GM21825 (cell line): ENCODE data around the gene RCBTB2.

Experiments used
- ATAC-seq: cut with Tn5 transposase; IDR thresholded peaks from one replicate; pipeline ENCODE4 v1.9.1; 2021; ENCODE audit warnings: mild to moderate bottlenecking, moderate library complexity; ENCODE audit not compliant: unreplicated experiment

The RCBTB2 gene

DNA sequence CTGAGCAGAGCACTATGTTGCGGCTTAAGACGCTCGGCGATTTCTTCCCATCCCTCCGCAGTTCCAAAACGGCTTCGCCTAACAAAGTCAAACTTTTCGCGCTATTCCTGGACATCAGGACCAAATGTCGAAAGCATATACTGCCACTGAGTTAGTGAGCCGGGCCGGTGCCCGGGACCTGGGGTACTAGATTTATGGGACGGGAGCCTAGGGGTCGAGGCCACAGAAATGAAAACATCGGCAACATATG lies 699 bp downstream of the RCBTB2 start:
- ATAC-seq: peak; percentile 7

DNA sequence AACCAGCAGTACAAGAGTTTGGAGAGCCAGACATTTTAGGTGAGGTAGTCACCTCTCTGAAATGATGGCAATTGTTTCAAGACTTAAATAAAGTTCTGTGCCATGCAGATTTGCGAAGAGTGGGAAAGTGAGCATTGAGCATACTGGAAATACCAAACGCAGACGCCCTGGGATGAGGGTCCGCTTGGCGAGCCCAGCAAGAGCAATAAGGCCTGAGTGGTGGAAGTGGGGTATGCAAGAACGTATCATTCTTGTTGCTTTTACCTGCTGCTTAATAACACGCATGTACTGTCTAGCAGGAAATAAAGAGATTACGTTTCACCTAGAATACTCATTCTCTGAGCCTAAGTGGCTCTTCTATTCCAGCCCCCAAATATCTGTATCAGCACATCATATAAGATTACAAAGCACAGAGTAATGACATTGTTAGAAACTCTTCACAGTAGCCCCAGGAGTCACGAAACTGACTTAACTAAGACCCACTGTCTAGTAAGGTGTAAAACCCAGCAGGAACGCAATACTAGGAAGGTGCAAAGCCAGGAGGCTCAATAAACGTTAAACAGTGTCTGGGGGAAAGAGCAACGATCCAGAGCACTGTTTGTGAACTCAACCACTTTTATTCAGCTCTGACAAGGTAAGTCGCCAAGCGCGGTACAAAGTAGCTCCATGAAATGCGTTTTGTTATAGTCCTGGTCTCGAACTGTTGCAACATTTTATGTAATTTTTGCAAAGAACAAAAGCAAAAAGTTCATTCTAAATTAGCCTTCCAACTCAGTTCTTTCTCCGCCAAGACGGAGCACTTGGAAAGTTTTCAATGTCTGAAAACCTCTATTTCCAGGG lies 1.2 kb downstream of the RCBTB2 start:
- ATAC-seq: no peak

DNA sequence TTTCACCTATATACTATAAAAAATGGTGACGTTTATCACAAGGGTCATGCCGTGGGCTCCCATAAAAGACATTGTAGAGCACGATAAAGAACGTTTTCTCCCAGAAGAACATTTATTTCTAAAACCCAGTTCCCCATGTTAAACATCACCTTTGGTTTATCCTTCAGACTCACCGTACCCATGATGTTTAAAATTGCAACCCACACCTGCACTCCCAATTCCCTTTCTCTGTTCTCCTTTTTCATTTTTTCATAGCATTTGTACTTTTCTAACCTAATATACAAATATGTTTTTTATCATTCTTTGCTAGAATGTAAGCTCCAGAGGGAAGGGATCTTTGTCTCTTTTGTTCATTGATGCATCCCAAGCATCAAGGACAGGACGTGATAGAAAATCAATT lies 2.0 kb downstream of the RCBTB2 start:
- ATAC-seq: no peak

DNA sequence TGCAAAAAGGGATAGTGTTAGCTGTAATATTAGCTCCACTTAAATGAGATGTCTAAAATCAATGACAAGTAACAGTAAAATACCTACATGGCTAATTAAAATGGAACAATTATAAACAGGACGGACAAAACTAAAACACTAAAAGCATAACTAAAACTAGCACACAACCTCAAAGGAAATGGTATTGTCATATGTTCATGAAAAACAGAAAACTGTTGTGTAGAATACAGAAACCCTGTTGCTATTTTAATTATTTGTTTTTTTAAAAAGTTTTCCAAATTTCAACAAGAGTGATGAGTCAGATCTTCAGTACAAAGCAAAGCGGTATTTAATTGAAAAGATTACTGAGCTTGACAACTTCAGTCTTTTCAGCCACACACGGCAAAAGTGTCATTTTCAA lies 4.2 kb downstream of the RCBTB2 start:
- ATAC-seq: no peak

DNA sequence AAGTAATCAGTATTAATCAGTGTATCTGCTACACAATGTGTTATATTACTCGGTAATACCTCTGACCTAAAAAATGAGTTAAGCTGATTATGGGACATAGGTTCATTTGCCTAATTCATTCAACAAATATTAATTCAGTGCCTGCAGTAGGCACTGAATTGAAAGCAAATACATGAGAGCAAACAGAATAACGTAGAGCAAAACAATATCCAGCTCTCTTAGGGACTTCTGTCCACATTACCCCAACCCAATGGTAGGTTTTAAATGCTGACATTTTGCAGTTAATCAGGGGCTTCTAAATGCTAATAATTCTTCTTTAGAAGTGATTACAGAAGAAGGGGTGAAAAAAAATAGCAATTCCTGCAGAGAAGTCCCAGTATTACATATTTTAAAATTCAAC lies 4.9 kb downstream of the RCBTB2 start:
- ATAC-seq: no peak

DNA sequence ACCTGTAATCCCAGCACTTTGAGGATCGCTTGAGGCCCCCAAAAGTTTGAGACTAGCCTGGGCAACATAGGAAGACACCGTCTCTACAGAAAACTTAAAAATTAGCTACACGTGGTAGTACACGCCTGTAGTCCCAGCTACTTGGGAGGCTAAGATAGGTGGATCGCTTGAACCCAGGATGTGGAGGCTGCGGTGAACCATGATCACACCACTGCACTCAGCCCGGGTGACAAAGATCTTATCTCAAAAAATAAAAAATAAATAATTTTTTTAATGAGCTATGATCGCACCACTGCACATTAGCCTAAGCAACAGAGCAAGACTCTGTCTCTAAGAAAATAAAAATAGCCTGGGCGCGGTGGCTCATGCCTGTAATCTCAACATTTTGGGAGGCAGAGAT lies 6.6 kb downstream of the RCBTB2 start:
- no peak for ATAC-seq

DNA sequence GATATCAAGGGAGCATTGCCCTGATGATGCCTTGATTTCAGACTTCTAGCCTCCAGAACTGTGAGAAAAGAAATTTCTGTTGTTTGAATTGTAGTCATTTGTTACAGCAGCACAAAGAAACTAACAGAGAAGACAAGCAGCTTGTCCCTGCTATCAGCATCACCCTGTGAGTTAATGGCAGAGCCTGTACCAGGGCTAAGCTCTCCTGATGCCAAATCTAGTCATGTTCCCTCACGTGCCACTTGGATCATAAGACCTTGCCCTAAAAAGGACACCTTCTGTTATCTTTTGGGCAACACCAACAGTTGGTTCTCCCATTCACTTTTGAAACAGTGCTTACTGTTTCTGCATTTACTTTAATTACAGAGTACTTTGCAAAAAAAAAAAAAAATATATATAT lies 14.8 kb downstream of the RCBTB2 start:
- no peak for ATAC-seq

DNA sequence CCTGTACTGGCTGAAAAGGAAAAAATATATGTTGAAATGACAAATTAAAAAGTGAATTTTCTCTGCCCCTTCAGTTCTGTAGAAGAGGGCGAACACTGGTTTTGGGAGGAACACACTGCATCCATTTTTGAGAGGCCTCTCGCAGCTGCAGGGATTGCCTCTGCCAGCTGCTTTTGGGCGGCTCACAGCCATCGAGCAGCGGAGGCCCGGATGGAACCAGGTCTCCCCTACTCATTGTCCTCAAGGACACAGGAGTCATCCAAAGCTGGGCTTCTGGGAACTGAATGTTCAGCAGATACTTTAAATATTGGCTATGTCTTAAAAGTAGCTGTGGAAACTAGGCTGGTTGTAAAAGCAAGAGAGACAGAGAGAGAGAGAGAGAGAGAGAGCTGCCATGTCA lies 17.1 kb downstream of the RCBTB2 start:
- no peak for ATAC-seq

DNA sequence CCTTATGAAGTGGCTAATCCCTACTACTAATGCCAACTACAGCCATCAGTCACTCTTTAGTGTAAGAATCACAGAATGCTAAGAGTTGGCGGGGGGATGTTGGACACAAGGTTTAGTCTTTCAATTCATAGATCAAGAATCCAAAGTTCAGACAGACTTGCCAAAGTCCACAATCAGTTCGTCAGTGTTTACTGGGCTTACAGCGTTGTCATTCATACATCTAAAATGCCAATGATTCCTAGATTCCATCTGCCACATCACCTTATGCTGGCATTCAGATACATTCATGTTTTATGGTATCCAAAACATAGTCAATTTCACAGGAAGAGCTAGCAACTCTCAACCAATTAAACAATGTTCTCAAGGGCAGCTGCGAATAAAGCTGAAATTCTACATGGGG lies 18.1 kb downstream of the RCBTB2 start:
- ATAC-seq: no peak

DNA sequence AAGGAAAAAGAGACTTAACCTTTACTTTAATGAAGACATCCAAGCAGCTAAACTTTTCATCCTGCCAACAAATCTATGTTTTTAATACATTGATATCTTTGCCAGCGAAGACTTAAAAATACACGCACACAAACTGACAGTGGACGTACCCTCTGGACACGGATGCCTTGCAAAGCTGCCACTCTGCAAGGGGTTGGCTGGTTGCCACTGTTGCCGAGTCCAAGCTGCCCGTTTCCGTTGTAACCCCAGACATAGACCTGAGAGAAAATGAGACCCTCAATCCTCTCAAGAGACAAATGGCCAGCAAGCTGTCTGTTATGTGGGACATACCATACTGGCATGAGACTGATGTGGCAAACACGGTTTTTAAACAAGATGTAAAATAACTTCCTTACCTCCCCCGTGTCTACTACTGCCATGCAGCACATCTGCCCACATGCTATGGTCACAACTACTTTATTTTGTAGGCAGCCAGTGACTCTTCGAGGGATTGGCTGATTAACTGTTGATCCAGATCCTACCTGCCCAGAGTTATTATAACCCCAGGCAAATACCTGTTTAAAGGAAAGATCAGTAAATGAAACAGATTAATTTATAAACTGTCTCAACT lies 21.2 kb downstream of the RCBTB2 start:
- ATAC-seq: no peak

DNA sequence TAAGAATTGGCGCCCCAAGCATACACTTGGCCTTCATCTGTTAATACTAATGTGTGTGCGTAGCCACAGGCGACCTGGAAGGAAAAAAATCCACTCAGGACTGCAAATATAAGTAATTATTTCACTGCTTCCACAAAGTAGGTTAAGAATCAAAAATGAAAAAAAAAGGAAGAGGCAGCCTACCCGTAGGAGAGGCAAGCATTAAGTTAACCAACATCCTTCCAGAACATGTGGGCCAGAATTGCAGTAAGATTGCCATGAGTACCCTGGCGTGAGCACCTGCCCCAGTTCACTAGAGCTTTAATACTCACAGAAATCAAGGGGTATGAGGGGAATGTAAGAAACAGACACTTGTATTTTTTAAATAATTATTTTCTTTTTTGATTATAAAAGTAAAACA lies 22.2 kb downstream of the RCBTB2 start:
- ATAC-seq: no peak

DNA sequence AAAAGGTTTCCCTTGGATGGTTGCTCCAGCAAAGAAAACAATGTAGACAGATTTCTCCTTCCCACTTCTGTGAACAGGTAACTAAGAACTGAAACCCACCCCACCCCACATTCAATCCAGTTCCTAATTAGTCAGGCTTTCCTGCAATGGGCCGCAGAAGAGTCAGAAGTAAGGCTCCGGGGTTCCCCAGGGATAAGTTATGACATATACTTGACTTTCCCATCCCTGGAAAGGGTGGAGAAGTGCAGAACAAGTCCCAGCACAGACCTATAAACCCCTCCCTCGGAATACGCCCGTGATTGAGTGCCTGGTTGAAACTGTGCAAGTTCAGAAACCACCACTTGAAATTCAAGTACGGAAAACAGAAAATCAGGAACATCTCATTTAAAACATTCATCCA lies 24.9 kb downstream of the RCBTB2 start:
- ATAC-seq: no peak

DNA sequence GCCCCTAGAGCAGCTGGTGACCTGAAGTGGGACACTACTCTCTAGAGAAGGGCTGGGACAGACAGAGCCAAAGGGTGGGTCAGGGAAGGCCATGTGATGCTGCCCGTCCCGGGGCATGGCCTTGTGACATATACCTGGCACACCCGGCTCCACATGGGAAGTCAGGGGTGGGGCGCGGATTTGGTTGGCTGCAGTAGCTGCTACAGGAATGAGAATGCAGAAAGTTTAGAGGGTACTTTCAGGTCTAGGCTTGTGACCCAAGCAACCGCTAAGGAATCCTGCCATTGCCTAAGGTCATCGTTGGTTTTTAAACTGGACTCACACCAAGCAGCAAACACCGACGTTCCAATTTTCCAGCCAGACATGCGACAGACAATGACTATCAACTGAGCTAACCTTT lies 25.9 kb downstream of the RCBTB2 start:
- no peak for ATAC-seq

DNA sequence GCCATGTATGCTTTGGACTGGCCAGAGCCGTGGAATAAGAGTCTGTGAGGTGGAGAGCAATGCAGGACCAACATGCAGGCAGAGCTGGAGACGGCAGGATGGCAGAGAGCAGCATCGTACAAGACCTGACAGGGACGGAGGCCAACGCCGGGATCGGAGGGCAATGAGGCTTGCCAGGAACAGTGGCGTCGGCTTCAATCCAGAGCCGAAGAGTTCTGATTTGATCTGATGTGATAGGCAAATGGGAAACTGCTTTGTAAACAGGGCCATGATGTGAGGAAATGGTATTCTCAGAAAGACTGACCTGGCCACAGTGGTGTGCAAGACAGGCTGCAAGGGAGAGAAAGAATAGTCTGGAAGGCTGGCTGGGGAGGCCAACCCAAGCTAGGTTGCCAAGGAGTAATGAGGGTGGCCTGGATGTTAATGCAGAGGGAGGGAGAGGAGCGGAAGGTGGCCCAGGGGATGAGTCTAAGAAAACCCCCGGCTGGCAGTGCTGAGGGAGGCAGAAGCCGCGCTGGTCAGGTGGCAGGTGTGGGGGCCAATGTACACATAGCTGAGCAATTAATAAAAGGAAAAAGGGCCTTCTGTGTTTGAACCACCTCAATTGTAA lies 26.7 kb downstream of the RCBTB2 start:
- ATAC-seq: peak; percentile 16

DNA sequence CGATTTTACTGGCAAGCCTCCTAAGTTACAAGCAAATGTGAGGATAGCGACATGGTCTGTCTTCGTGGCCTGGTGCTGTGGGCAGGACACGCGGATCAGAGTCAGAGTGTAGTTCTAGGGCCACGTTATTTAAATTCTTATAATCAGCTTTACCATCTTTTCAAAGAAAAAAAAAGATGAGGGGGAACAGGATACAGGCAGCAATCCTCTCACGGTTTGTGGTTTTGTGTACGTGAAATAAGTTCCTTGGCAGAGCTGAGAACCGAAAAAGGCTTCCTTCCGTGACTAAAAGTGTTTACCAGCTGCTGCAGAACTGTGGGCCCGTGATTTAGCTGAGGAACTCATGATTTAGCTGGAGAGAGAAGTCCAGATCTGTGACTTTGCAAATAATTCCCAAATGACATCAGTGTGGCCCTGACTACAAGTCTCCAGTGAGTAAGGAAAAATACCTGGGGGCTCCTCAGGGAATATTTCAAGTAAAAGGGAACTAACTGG lies 27.2 kb downstream of the RCBTB2 start:
- ATAC-seq: peak; percentile 70

DNA sequence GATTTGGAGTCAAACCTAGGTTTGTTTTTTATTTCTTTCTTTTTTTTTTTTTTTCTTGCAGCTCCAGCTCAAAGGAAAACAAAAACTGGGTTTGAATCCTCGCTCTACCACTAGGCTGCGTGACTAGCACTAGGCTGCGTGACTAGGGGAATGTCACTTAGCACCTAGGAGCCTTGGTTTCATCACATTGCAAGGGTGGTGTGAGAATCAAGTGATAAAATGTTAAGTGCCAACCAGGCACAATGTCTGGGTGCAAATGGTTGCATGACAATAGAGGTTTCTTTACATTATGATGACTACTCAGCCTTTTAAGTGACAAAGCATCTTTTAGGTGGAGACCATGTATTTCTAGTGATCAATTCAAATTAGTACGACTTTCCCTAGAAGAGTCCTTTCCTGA lies 27.9 kb downstream of the RCBTB2 start:
- ATAC-seq: no peak

DNA sequence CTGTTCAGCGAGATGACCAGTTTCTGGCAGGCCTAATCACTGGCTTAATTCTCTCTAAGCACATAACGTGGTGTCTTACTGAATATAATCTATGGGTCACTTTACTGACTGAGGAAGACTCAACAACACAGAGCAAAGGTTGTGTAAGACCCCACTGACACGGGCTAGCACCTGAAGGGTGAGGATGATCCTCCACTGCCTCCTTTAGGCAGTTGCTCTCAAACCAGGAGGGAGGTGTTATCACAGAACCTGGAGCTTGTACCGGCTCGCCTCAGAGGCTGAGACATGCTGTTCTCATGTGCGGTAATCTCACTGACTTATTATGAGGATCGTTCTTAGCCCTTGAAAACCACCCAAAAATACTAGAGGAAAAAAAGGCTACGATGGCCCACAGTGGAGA lies 28.3 kb downstream of the RCBTB2 start:
- ATAC-seq: no peak

DNA sequence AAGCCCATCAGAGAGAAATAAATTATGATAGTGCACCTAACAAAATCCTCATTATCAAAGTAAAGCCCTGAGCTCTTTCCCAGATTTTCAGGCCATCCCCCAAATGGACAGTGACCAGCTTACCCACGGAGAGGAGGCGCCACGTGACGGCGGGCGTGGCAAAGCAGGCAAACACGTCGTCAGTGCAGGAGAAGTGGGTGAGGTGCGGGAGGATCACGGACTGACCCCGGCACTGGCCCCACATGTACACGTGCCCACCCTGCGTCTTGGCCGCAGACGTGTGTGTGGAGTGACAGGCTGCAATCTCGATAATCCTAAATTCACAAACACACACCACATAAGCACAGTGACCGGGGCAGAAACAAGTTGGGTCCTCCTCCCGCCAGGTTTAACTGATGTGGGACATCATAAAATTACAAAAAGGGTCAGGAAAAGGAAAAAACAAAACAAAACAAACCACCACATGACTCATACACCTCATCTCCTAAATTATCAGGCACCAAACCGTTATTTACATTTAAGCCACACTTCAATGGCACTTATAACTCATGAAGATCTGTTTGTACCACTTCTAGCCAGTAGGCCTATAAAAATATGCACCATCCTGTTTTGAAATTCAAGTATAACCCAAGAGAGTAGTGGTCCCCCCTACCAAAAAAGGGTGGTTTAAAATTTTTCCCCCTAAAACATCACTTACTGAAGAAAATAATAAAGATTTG lies 30.1 kb downstream of the RCBTB2 start:
- ATAC-seq: no peak

DNA sequence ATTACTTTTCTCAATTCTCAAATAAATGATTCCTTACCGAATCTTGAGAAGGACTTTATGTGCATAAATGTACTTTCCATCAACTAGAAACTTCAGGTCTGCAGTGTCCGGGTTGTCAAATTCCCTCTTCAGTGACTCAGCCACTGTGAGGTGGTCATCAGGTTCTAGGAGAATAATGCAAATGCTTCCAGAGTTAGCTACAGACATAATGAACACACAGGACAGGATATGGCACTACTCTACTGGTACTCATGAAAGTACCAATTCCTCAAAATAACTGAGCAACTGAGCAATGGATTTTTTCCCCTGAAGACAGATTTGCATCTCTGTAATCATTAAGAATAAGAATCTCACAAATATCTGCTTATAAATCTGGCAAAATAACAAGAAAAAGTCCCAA lies 31.2 kb downstream of the RCBTB2 start:
- peak; percentile 32 for ATAC-seq

DNA sequence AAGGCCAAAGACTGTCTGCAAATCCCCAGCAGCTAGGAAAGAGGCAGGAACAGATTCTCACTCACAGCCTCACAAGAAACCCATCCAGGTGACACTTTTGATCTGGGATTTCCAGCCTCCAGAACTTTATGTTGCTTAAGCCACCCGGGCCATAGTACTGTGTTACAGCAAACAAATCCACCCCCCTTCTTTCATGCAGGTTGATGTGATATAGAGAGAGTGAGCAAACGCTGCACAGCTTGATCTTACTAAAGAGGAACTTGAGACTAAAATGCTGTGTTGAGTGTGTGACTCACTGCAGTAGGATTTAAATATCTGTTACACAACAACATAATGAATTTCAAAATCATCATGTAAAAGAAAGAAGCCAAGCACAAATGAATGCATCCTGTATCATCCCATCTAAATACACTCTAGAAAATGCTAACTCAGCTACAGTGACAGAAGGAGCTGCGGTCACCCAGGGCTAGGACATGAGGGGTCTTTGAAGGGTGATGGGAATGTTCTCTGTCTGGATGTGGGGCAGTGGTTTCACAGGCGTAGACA lies 32.2 kb downstream of the RCBTB2 start:
- ATAC-seq: peak; percentile 34

DNA sequence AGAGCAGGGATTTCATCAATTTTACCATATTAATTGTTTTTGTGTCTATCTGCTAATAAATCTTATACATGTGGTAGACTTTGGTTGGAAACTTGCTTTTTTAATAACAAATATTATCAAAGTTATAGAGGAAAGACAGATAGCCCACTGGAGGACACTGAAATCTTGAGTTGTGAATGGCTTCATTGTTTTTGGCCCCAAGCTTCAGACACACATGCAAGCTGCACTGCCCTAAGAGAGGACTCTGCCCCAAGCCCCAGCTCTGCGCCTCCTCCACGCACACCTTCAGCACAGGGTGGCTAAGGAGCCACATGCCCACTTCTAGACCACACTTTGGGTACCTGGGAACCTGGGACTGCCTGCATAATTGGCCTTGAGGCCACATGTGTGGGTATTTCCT lies 35.2 kb downstream of the RCBTB2 start:
- no peak for ATAC-seq
